CD4-positive, alpha-beta T cell (primary cell): Measurements from ENCODE around the gene CSTPP1. TPM values are rescaled to one million over a fixed set of nuclear protein-coding genes. Genes with fewer than 3 reads are reported as not detected.

Experiments
- ATAC-seq: fragments of 200-7000 bp; cut with Tn5 transposase; one replicate; pipeline ENCODE4 v1.10.0; 2022; ENCODE audit warnings: mild to moderate bottlenecking; ENCODE audit not compliant: poor library complexity
- CTCF ChIA-PET: fragments of 350-600 bp; sonication (Branson Sonifier 250); formaldehyde crosslinking; loops from one replicate; lab custom pipeline; 2021; ENCODE audit warnings: antibody characterized with exemption, inconsistent platforms; lab: Charles Lee
- POLR2A ChIA-PET: fragments of 350-600 bp; sonication (Branson Sonifier 250); formaldehyde crosslinking; loops from one replicate; lab custom pipeline; 2021; ENCODE audit warnings: antibody characterized with exemption, inconsistent platforms; lab: Charles Lee
- DNase-seq, 14 experiments: peaks; one replicate each; pipeline ENCODE4 v3.0.0-alpha.2; 2013 to 2020; ENCODE audit warnings: mixed read lengths in 2 of 14
- H3K27ac ChIP-seq, 2 donors: one replicate each; pipeline versions ENCODE4 v1.5.1 to v1.7.0; 2013; ENCODE audit warnings: low read length in 2 of 2, low read depth in 1 of 2, mild to moderate bottlenecking in 1 of 2
- H3K27me3 ChIP-seq, 2 experiments: 1 replicate in 1 of 2; 2 replicates in 1 of 2; pipeline versions ENCODE4 v1.6.1 to v1.7.0; 2013; ENCODE audit warnings: low read length in 2 of 2, control low read depth in 1 of 2, mild to moderate bottlenecking in 1 of 2, moderate library complexity in 1 of 2; ENCODE audit not compliant: insufficient read depth in 2 of 2, control insufficient read depth in 1 of 2
- H3K36me3 ChIP-seq: one replicate; pipeline ENCODE4 v1.6.1; 2013; ENCODE audit warnings: low read length, control low read depth; ENCODE audit not compliant: insufficient read depth
- H3K4me1 ChIP-seq: one replicate; pipeline ENCODE4 v1.6.1; 2013; ENCODE audit warnings: low read length, control low read depth; ENCODE audit not compliant: insufficient read depth
- H3K4me3 ChIP-seq: one replicate; pipeline ENCODE4 v1.5.1; 2013; ENCODE audit warnings: mild to moderate bottlenecking, low read length, moderate library complexity
- H3K9me3 ChIP-seq, 2 experiments: 1 replicate in 1 of 2; 2 replicates in 1 of 2; pipeline versions ENCODE4 v1.6.1 to v1.7.0; 2013; ENCODE audit warnings: low read length in 2 of 2, mild to moderate bottlenecking in 2 of 2, control low read depth in 1 of 2, moderate library complexity in 1 of 2; ENCODE audit not compliant: control insufficient read depth in 1 of 2, insufficient read depth in 1 of 2
- H3K27ac Mint-ChIP-seq: one replicate; pipeline ENCODE4 v1.8.0; 2020; ENCODE audit warnings: mixed read lengths
- H3K27me3 Mint-ChIP-seq: one replicate; pipeline ENCODE4 v1.8.0; 2021; ENCODE audit warnings: mixed read lengths
- H3K36me3 Mint-ChIP-seq: one replicate; pipeline ENCODE4 v1.8.0; 2021; ENCODE audit warnings: low read depth, mixed read lengths
- H3K4me1 Mint-ChIP-seq: one replicate; pipeline ENCODE4 v1.8.0; 2021; ENCODE audit warnings: low read depth, mixed read lengths
- H3K4me3 Mint-ChIP-seq: one replicate; pipeline ENCODE4 v1.8.0; 2020; ENCODE audit warnings: mild to moderate bottlenecking, mixed read lengths
- H3K9me3 Mint-ChIP-seq: one replicate; pipeline ENCODE4 v1.8.0; 2020; ENCODE audit warnings: mixed read lengths
- intact Hi-C, 2 experiments: fragments of 100-400 bp; cut with DNase I in 1 of 2; cut with micrococcal nuclease in 1 of 2; formaldehyde crosslinking; loops; one replicate each; pipeline versions ENCODE4 v1.15.1 to v1.9.0; 2023 to 2025; cut with DNase I, micrococcal nuclease
- total RNA-seq, 174 experiments: library from RNA in 2 of 174; stranded (reverse) in 2 of 174; gene quantifications; one replicate each; pipeline ENCODE4 v1.2.3 and lab custom pipeline; 2021 to 2026
- TF ChIP-seq, protein P1 (sequence below): fragments of 200-600 bp; IDR thresholded peaks from one replicate; pipeline ENCODE4 v1.8.0; 2022; ENCODE audit warnings: antibody characterized with exemption, mild to moderate bottlenecking

The CSTPP1 gene
- total RNA-seq, 2 experiments from 2014 or later = 6.6 to 7.3 TPM

DNA sequence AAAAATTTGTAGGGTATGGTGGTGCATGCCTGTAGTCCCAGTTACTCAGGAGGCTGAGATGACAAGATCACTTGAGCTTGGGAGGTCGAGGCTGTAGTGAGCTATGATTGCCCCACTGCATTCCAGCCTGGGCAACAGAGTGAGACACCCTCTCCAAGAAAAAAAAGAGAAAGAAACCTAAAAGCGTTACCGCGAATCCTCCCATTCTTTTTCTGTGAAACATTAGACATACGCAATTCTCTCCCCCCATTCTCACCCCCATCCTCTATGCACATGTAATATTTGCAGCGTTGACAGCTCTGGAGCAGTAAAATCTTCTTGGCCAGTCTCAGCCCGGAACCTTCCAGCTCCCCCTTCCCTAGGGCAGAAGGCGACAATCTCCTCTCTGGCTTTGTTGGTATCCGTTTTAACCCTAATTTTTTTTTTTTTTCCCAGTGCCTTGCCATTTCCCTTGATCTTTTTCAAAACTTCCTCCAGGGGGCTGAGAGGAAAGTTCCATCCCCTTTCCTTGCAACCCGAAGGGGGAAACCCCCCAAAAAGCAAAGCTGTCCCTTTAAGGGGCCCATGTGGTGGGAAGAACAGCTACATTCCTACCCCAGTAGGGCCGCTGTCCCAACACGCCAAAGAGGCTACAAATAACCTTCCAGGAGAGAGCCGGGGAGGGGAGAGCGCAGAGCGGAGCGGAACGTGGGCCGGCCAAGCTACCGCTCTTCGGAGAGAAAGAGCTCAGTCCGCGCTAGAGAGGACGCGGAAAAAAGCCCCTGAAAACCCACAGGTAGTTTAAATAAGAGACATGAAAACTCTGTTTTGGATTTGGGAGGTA, 20.1 kb upstream of the CSTPP1 start:
- peak in 5 of 14 experiments; percentile 6 to 47 (median 13) for DNase-seq
- no peaks in the 10 kb centered on the region for H3K36me3 ChIP-seq
- ChIA-PET CTCF (interaction anchor here (0.8 to 0.9 kb wide), 2 partner anchors 9 to 237 kb away, joined by 3 to 4 read pairs; no protein-coding TSS in a partner anchor), POLR2A (interaction anchor here (0.6 to 1.3 kb wide), 3 partner anchors 8 to 82 kb away, joined by 3 to 6 read pairs (median 4); partner anchors contain the start of gene CSTPP1)
- peak; percentile 31 for ATAC-seq
- Mint-ChIP-seq H3K27me3 (peaks cover 87% of the 10 kb centered on the region), H3K4me3 (peak overlapping the region; percentile 78), H3K36me3 (no peaks in the 10 kb centered on the region), H3K4me1 (peaks cover 26% of the 10 kb centered on the region), H3K9me3 (no peaks in the 10 kb centered on the region), H3K27ac (no peak overlapping the region)
- peaks cover 28% of the 10 kb centered on the region for H3K4me1 ChIP-seq
- H3K9me3 ChIP-seq = peaks cover 0 to 5% of the 10 kb centered on the region in 2 experiments
- intact Hi-C loops = no loop called here
- H3K4me3 ChIP-seq = peak overlapping the region; percentile 38
- H3K27me3 ChIP-seq = peaks cover 61 to 73% of the 10 kb centered on the region in 2 experiments
- TF ChIP-seq, protein P1, sequence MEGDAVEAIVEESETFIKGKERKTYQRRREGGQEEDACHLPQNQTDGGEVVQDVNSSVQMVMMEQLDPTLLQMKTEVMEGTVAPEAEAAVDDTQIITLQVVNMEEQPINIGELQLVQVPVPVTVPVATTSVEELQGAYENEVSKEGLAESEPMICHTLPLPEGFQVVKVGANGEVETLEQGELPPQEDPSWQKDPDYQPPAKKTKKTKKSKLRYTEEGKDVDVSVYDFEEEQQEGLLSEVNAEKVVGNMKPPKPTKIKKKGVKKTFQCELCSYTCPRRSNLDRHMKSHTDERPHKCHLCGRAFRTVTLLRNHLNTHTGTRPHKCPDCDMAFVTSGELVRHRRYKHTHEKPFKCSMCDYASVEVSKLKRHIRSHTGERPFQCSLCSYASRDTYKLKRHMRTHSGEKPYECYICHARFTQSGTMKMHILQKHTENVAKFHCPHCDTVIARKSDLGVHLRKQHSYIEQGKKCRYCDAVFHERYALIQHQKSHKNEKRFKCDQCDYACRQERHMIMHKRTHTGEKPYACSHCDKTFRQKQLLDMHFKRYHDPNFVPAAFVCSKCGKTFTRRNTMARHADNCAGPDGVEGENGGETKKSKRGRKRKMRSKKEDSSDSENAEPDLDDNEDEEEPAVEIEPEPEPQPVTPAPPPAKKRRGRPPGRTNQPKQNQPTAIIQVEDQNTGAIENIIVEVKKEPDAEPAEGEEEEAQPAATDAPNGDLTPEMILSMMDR = no peak
- no peak overlapping the region for H3K27ac ChIP-seq

DNA sequence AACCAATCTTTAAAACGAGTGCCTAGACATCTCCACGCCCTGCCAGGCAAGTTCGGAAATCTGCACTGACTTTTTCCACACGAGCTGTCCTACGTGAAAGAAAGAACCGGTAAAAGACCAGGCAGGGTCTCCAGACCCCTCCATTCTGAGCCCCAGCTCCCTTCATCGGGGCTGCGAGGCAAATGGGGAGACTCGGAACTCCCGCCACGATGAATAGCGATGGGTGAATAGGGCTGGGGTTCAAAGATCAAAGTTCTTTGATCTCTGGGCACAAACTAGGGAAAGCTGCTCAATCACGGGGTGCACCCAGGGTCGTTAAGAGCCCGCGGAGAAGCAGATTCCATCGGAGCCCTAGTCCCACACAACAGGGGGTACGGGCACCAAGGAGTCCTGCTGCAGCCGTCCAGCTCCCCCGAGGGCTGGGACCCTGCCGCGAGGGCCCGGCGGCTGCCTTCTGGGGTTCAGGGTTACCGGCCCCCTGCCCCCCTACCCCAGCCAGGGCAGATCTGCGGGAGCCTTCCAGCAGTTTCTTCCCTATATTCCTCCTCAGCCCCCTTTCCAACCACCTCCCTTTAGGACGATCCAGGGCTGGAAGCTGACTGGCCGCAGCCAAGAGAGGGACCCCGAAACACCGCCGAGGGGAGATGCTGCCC, 19.3 kb upstream of the CSTPP1 start:
- intact Hi-C loops = no loop called here
- POLR2A ChIA-PET = interaction anchor here (0.9 to 1.3 kb wide), 2 partner anchors 8 to 19 kb away, joined by 3 to 6 read pairs; partner anchors contain the start of gene CSTPP1
- no peak overlapping the region for H3K27ac Mint-ChIP-seq

DNA sequence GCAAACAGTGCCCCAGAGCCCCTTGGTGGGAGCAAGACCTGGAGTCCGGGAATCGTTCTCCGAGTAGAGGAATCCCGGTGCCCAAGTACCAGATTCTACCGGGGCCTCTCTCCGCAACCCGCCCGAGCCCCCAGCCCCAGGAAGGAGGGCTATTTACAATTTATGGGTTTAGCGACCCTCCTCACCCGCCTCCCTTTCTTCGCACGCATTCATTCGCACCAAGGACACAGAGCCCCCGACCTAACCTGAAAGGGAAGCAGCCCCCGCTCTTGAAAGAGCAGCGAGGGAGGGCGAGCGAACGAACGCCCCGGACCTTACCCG, 18.8 kb upstream of the CSTPP1 start:
- no peaks in the 10 kb centered on the region for H3K9me3 Mint-ChIP-seq
- H3K9me3 ChIP-seq = peaks cover 0 to 5% of the 10 kb centered on the region in 2 experiments
- H3K27ac ChIP-seq = no peak overlapping the region
- POLR2A ChIA-PET = interaction anchor here (1.3 kb wide), 1 partner anchor 19 kb away, joined by 6 read pairs; the partner anchor contains the start of gene CSTPP1
- CTCF ChIA-PET = no interaction called here
- H3K27ac Mint-ChIP-seq = no peak overlapping the region
- H3K4me1 ChIP-seq = peaks cover 28% of the 10 kb centered on the region
- peaks cover 78% of the 10 kb centered on the region for H3K27me3 Mint-ChIP-seq
- TF ChIP-seq, protein P1 = no peak
- H3K4me3 Mint-ChIP-seq = peak overlapping the region; percentile 62
- no peaks in the 10 kb centered on the region for H3K36me3 Mint-ChIP-seq
- no peak for ATAC-seq
- peaks cover 56 to 64% of the 10 kb centered on the region in 2 experiments for H3K27me3 ChIP-seq
- H3K4me3 ChIP-seq = peak overlapping the region; percentile 38
- no peaks in the 10 kb centered on the region for H3K36me3 ChIP-seq
- intact Hi-C loops = no loop called here
- peaks cover 26% of the 10 kb centered on the region for H3K4me1 Mint-ChIP-seq
- no peak for DNase-seq

More for the DNA sequence above, 19.3 kb upstream of the CSTPP1 start:
- H3K9me3 ChIP-seq = peaks cover 0 to 5% of the 10 kb centered on the region in 2 experiments
- peak in 3 of 14 experiments; percentile 14 to 31 (median 28) for DNase-seq
- Mint-ChIP-seq H3K4me1 (peaks cover 26% of the 10 kb centered on the region), H3K27me3 (peaks cover 83% of the 10 kb centered on the region), H3K4me3 (peak overlapping the region; percentile 78), H3K36me3 (no peaks in the 10 kb centered on the region), H3K9me3 (no peaks in the 10 kb centered on the region)
- H3K36me3 ChIP-seq = no peaks in the 10 kb centered on the region
- CTCF ChIA-PET = interaction anchor here (0.8 to 0.9 kb wide), 2 partner anchors 8 to 236 kb away, joined by 3 to 4 read pairs; no protein-coding TSS in a partner anchor
- TF ChIP-seq, protein P1 = no peak
- peak; percentile 19 for ATAC-seq
- H3K4me3 ChIP-seq = peak overlapping the region; percentile 38
- H3K27me3 ChIP-seq = peaks cover 61 to 69% of the 10 kb centered on the region in 2 experiments
- no peak overlapping the region for H3K27ac ChIP-seq
- peaks cover 28% of the 10 kb centered on the region for H3K4me1 ChIP-seq
